Activated CD4-positive, alpha-beta T cell treated with anti-CD3 and anti-CD28 coated beads for 48 hours (primary cell): Measurements from ENCODE around the gene PPP2R2B.
"Not testable (repeated sequence)": the region's sequence is repeated elsewhere in the genome, so short reads cannot be mapped to it uniquely, and the experiment has no call there.

Experiments
- DNase-seq: peaks from one replicate; pipeline ENCODE4 v3.0.0-alpha.2; 2020

PPP2R2B gene

GRCh38 chr5:146588331-146589027, 290.1 kb downstream of the PPP2R2B start:
- no peak for DNase-seq

GRCh38 chr5:146586752-146587151, 291.8 kb downstream of the PPP2R2B start:
- no peak for DNase-seq

GRCh38 chr5:146584750-146585149, 293.8 kb downstream of the PPP2R2B start:
- no peak for DNase-seq

- DNase-seq: no peak
These were observed 296.4 kb downstream of the PPP2R2B start for GRCh38 chr5:146582051-146582596.

- DNase-seq: no peak
These were observed 298.3 kb downstream of the PPP2R2B start for GRCh38 chr5:146580237-146580636.

- DNase-seq: no peak
These were observed 303.8 kb downstream of the PPP2R2B start for GRCh38 chr5:146574713-146575112.

- no peak for DNase-seq
These were observed 310.4 kb downstream of the PPP2R2B start for GRCh38 chr5:146568161-146568560.

- peak; percentile 63 for DNase-seq
These were observed 312.7 kb downstream of the PPP2R2B start for GRCh38 chr5:146565764-146566367.

GRCh38 chr5:146564007-146564762, 314.4 kb downstream of the PPP2R2B start:
- no peak for DNase-seq

GRCh38 chr5:146562461-146562860, 316.1 kb downstream of the PPP2R2B start:
- DNase-seq: no peak

- DNase-seq: no peak
These were observed 316.8 kb downstream of the PPP2R2B start for GRCh38 chr5:146561711-146562110.

GRCh38 chr5:146560205-146560812, 318.2 kb downstream of the PPP2R2B start:
- no peak for DNase-seq

GRCh38 chr5:146556884-146557283, 321.7 kb downstream of the PPP2R2B start:
- not testable (repeated sequence) for DNase-seq

- DNase-seq: no peak
These were observed 325.1 kb downstream of the PPP2R2B start for GRCh38 chr5:146553446-146553845.

GRCh38 chr5:146549615-146550014, 328.9 kb downstream of the PPP2R2B start:
- no peak for DNase-seq

GRCh38 chr5:146548781-146549449, 329.6 kb downstream of the PPP2R2B start:
- no peak for DNase-seq

- DNase-seq: no peak
These were observed 334.3 kb downstream of the PPP2R2B start for GRCh38 chr5:146544232-146544631.

- DNase-seq: peak; percentile 80
These were observed 336.4 kb downstream of the PPP2R2B start for GRCh38 chr5:146541958-146542849.

- DNase-seq: no peak
These were observed 338.1 kb downstream of the PPP2R2B start for GRCh38 chr5:146540414-146540813.

GRCh38 chr5:146539973-146540372, 338.6 kb downstream of the PPP2R2B start:
- DNase-seq: no peak

- DNase-seq: no peak
These were observed 340.1 kb downstream of the PPP2R2B start for GRCh38 chr5:146538432-146538831.

GRCh38 chr5:146533882-146534281, 344.7 kb downstream of the PPP2R2B start:
- no peak for DNase-seq
